VCaP (cell line): ENCODE data around the gene PCGF2.

Experiments
- H3K27ac ChIP-seq: fragments of 450-650 bp; 2 replicates; pipeline ENCODE4 v1.5.1; 2017
- TF ChIP-seq, protein P1 (sequence below): fragments of 450-650 bp; conservative IDR thresholded peaks from 2 replicates; pipeline ENCODE4 v1.5.1; 2017; ENCODE audit warnings: mild to moderate bottlenecking, moderate library complexity

PCGF2 gene

DNA sequence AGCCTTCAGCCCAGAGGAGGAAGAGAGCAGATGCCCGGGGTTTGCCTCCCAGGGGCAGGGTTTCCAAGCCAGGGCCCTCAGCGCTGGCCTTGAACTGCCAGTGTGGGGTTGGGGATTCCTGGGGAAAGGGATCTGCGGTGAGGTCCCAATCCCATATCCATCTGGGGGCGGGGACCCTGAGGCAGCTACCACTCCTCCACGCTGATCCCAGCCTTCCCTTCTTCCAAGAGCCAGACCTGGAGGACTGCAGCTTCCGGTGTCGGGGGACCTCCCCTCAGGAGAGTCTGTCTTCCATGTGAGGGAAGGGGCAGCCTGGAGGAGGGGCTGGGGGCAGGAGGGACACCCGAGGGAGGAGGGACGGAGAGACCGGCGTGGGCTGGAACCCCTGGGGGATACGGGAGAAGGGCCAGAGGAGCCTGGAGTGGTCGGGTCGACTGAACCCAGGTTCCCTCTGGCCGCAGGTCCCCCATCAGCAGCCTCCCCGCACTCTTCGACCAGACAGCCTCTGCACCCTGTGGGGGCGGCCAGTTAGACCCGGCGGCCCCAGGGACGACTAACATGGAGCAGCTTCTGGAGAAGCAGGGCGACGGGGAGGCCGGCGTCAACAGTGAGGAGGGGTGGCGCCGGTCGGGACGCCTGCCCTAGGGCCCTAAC lies 28.7 kb downstream of the PCGF2 start:
- TF ChIP-seq, protein P1, sequence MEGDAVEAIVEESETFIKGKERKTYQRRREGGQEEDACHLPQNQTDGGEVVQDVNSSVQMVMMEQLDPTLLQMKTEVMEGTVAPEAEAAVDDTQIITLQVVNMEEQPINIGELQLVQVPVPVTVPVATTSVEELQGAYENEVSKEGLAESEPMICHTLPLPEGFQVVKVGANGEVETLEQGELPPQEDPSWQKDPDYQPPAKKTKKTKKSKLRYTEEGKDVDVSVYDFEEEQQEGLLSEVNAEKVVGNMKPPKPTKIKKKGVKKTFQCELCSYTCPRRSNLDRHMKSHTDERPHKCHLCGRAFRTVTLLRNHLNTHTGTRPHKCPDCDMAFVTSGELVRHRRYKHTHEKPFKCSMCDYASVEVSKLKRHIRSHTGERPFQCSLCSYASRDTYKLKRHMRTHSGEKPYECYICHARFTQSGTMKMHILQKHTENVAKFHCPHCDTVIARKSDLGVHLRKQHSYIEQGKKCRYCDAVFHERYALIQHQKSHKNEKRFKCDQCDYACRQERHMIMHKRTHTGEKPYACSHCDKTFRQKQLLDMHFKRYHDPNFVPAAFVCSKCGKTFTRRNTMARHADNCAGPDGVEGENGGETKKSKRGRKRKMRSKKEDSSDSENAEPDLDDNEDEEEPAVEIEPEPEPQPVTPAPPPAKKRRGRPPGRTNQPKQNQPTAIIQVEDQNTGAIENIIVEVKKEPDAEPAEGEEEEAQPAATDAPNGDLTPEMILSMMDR: no peak
- no peak overlapping the region for H3K27ac ChIP-seq

DNA sequence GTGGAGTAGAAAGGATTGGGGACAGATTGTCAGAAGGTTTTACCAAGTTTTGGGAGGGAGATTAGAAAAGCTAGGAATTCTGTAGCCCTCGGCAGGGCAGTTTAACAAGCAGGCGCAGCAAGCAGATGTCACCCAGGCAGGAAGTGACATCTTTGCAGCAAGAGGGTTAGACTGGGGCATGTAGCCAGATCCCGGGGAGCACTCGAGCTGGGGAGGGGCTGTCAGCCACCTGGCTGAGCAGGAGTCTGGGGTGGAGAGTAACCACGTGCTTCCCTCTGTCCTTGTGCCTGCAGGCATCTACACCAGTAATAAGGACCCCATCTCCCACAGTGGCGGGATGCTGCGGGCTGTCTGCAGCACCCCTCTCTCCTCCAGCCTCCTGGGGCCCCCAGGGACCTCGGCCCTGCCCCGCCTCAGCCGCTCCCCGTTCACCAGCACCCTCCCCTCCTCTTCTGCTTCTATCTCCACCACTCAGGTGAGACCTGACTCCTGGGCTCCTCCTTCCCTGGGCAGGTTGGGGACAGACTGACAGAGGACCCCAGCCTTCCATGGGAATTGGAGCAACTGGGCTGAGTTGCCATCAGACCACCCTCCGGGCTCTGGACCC lies 30.9 kb downstream of the PCGF2 start:
- TF ChIP-seq, protein P1: no peak
- no peak overlapping the region for H3K27ac ChIP-seq

DNA sequence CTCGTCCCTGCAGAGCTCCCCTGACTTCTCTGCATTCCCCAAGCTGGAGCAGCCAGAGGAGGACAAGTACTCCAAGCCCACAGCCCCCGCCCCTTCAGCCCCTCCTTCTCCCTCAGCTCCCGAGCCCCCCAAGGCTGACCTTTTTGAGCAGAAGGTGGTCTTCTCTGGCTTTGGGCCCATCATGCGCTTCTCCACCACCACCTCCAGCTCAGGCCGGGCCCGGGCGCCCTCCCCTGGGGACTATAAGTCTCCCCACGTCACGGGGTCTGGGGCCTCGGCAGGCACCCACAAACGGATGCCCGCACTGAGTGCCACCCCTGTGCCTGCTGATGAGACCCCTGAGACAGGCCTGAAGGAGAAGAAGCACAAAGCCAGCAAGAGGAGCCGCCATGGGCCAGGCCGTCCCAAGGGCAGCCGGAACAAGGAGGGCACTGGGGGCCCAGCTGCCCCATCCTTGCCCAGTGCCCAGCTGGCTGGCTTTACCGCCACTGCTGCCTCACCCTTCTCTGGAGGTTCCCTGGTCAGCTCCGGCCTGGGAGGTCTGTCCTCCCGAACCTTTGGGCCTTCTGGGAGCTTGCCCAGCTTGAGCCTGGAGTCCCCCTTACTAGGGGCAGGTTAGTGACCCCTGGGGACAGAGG lies 31.6 kb downstream of the PCGF2 start:
- TF ChIP-seq, protein P1: no peak
- no peak overlapping the region for H3K27ac ChIP-seq

- TF ChIP-seq, protein P1: no peak
- no peak overlapping the region for H3K27ac ChIP-seq
Observed at GRCh38 chr17:38715216-38715943, 32.8 kb downstream of the PCGF2 start.

GRCh38 chr17:38713456-38714075 lies 34.6 kb downstream of the PCGF2 start:
- TF ChIP-seq, protein P1: no peak
- no peak overlapping the region for H3K27ac ChIP-seq

GRCh38 chr17:38712593-38712992 lies 35.5 kb downstream of the PCGF2 start:
- H3K27ac ChIP-seq: no peak overlapping the region
- TF ChIP-seq, protein P1: no peak
